ENCODE measurements around the gene INPP4B. TPM values are rescaled to one million over a fixed set of nuclear protein-coding genes. Genes with fewer than 3 reads are reported as not detected.

INPP4B gene
- total RNA-seq, 1 experiment from 2014 or later = 0.07 TPM

DNA sequence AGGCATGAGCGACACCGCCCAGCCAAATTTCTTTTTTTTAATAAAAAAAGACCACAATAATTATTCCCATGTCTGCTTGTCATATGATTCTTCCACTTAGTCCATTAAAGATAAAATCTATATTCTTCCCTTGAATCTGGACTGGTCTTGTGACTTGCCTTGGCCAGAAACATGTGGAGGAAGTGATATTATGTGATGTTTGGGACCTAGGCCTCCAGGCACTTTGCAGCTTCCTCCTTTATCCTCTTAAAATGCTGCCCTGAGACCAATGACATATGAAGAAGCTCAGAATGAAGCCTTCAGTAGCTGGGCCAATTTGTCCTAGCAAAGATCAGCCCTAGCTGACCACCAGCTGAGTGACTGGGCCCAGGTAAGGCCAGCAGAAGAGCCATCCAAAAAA, 250.0 kb downstream of the INPP4B start:
- Histone ChIP-seq H3K14ac (ENCODE audit: insufficient read depth, low read length) (no peak overlapping the region), H3K23ac (ENCODE audit: insufficient read length, low read depth, low read length) (no peak overlapping the region), H3K4me1 (ENCODE audit: insufficient read depth, low read length) (no peaks in the 10 kb centered on the region), H2BK12ac (ENCODE audit: insufficient read length, low read depth, low read length) (no peak overlapping the region), H3K9ac (ENCODE audit: extremely low read depth, insufficient read length, low read length) (no peak overlapping the region), H4K5ac (ENCODE audit: insufficient read length, low read depth, low read length) (no peak overlapping the region), H3K9me3 (ENCODE audit: control insufficient read depth, low read depth, low read length) (no peaks in the 10 kb centered on the region), H3K23me2 (ENCODE audit: insufficient read length, low read depth, low read length, poor library complexity, severe bottlenecking) (no peaks in the 10 kb centered on the region), H2BK5ac (ENCODE audit: insufficient read length, low read length) (no peak overlapping the region), H3K79me1 (ENCODE audit: insufficient read depth, low read depth, low read length, poor library complexity, severe bottlenecking) (no peaks in the 10 kb centered on the region), H4K20me1 (ENCODE audit: control insufficient read depth, insufficient read depth, insufficient read length) (no peaks in the 10 kb centered on the region), H3T11ph (ENCODE audit: low read length) (no peak overlapping the region), H2AK5ac (ENCODE audit: insufficient read length, low read length) (no peak overlapping the region), H3K27me3 (ENCODE audit: insufficient read depth, low read length) (no peaks in the 10 kb centered on the region), H2BK15ac (ENCODE audit: low read depth, low read length) (no peak overlapping the region), H2BK20ac (ENCODE audit: low read depth, low read length, poor library complexity, severe bottlenecking) (no peak overlapping the region), H3K27ac (ENCODE audit: insufficient read length, low read depth, low read length) (no peak overlapping the region), H3K79me2 (ENCODE audit: insufficient read depth, low read length) (no peaks in the 10 kb centered on the region), H4K91ac (ENCODE audit: insufficient read length, low read depth, low read length) (no peak overlapping the region), H4K8ac (replicated peaks; ENCODE audit: insufficient read length, low read depth, low read length) (no peak overlapping the region), H3K18ac (ENCODE audit: insufficient read length, low read depth, low read length) (no peak overlapping the region), H2BK120ac (ENCODE audit: low read depth, low read length, poor library complexity, severe bottlenecking) (no peak overlapping the region), H3K4ac (ENCODE audit: low read depth, low read length) (no peak overlapping the region), H2AFZ (ENCODE audit: low read length) (no peak overlapping the region), H3K4me2 (ENCODE audit: insufficient read depth, insufficient read length, low read length) (no peak overlapping the region), H3K56ac (ENCODE audit: insufficient read length, low read depth, low read length) (no peak overlapping the region)
- Mint-ChIP-seq H3K27ac (no peak overlapping the region), H3K36me3 (ENCODE audit: insufficient read depth in 1 of 3, low read depth in 3 of 3) (no peaks in the 10 kb centered on the region), H3K4me3 (no peak overlapping the region), H3K9me3 (peaks cover 0 to 3% of the 10 kb centered on the region in 2 experiments; a peak in 1 of 5 replicates), H3K27me3 (ENCODE audit: low read depth) (no peaks in the 10 kb centered on the region; the same call in 1 of the 2 replicates), H3K4me1 (no peaks in the 10 kb centered on the region)
- no peak for DNase-seq
- no CpG with 5 or more reads among the region's 2 CpGs for WGBS (ENCODE audit: extremely low coverage, insufficient read length, low lambda C conversion rate)
- TF ChIP-seq, protein P1, sequence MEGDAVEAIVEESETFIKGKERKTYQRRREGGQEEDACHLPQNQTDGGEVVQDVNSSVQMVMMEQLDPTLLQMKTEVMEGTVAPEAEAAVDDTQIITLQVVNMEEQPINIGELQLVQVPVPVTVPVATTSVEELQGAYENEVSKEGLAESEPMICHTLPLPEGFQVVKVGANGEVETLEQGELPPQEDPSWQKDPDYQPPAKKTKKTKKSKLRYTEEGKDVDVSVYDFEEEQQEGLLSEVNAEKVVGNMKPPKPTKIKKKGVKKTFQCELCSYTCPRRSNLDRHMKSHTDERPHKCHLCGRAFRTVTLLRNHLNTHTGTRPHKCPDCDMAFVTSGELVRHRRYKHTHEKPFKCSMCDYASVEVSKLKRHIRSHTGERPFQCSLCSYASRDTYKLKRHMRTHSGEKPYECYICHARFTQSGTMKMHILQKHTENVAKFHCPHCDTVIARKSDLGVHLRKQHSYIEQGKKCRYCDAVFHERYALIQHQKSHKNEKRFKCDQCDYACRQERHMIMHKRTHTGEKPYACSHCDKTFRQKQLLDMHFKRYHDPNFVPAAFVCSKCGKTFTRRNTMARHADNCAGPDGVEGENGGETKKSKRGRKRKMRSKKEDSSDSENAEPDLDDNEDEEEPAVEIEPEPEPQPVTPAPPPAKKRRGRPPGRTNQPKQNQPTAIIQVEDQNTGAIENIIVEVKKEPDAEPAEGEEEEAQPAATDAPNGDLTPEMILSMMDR (conservative IDR thresholded peaks at IDR 0.05) = no peak

Measured in H9 (cell line).